Liver (tissue), 9 donors: ENCODE measurements around the gene PROX2. TPM values are rescaled to one million over a fixed set of nuclear protein-coding genes. Genes with fewer than 3 reads are reported as not detected.
A peak's percentile ranks its signal among the peaks of the same experiment; 100 is the strongest.

Experiments
- DNase-seq: peaks from one replicate; pipeline ENCODE4 v3.0.0-alpha.2; 2017; ENCODE audit warnings: low spot score
- H3K27ac ChIP-seq, 2 donors: one replicate each; pipeline ENCODE4 v1.7.0; 2013; ENCODE audit warnings: inconsistent platforms in 2 of 2, low read length in 2 of 2, control low read depth in 1 of 2, low read depth in 1 of 2, mild to moderate bottlenecking in 1 of 2
- H3K27me3 ChIP-seq, 4 donors: one replicate each; pipeline versions ENCODE4 v1.6.1 to v1.7.0; 2013; ENCODE audit warnings: low read length in 3 of 4, inconsistent platforms in 1 of 4, mild to moderate bottlenecking in 1 of 4, moderate library complexity in 1 of 4; ENCODE audit not compliant: control insufficient read depth in 4 of 4, insufficient read depth in 4 of 4
- H3K36me3 ChIP-seq, 4 donors: one replicate each; pipeline versions ENCODE4 v1.6.1 to v1.7.0; 2013; ENCODE audit warnings: low read length in 3 of 4, mild to moderate bottlenecking in 3 of 4, low read depth in 1 of 4, moderate library complexity in 1 of 4; ENCODE audit not compliant: control insufficient read depth in 4 of 4, insufficient read depth in 3 of 4
- H3K4me1 ChIP-seq, 4 donors: one replicate each; pipeline versions ENCODE4 v1.6.1 to v1.7.0; 2013; ENCODE audit warnings: low read length in 3 of 4, mild to moderate bottlenecking in 3 of 4, moderate library complexity in 1 of 4; ENCODE audit not compliant: control insufficient read depth in 4 of 4, insufficient read depth in 4 of 4
- H3K4me3 ChIP-seq, 3 donors: one replicate each; pipeline versions ENCODE4 v1.6.1 to v1.7.0; 2013; ENCODE audit warnings: low read length in 3 of 3, control low read depth in 1 of 3, low read depth in 1 of 3, mild to moderate bottlenecking in 1 of 3
- H3K9ac ChIP-seq, 2 donors: one replicate each; pipeline ENCODE4 v1.7.0; 2013; ENCODE audit warnings: low read length in 2 of 2, mild to moderate bottlenecking in 2 of 2, moderate library complexity in 2 of 2, control low read depth in 1 of 2, low read depth in 1 of 2
- H3K9me3 ChIP-seq, 4 donors: one replicate each; pipeline versions ENCODE4 v1.6.1 to v1.7.0; 2013; ENCODE audit warnings: low read length in 3 of 4; ENCODE audit not compliant: control insufficient read depth in 4 of 4
- ATF3 ChIP-seq: IDR thresholded peaks from 2 replicates; pipeline ENCODE4 v1.6.1; 2016; ENCODE audit warnings: antibody characterized with exemption
- CTCF ChIP-seq: fragments of 150-350 bp; IDR thresholded peaks from 2 replicates; pipeline ENCODE4 v1.5.1; 2017; ENCODE audit warnings: improper control_type of control experiment, low read depth, low read length; ENCODE audit not compliant: missing input control
- EGR1 ChIP-seq, 2 donors: IDR thresholded peaks; 2 replicates each; pipeline ENCODE4 v1.6.1; 2016 to 2018; ENCODE audit warnings: antibody characterized with exemption in 2 of 2, low read depth in 2 of 2
- GABPA ChIP-seq, 2 donors: IDR thresholded peaks in 1 of 2; conservative IDR thresholded peaks in 1 of 2; 2 replicates each; pipeline ENCODE4 v1.6.1; 2016; ENCODE audit warnings: antibody characterized with exemption in 2 of 2, mild to moderate bottlenecking in 1 of 2, moderate library complexity in 1 of 2
- HNF4A ChIP-seq, 2 donors: conservative IDR thresholded peaks; 2 replicates each; pipeline ENCODE4 v1.6.1; 2016; ENCODE audit warnings: antibody characterized with exemption in 2 of 2, mild to moderate bottlenecking in 2 of 2
- HNF4G ChIP-seq: IDR thresholded peaks from 2 replicates; pipeline ENCODE4 v1.6.1; 2016; ENCODE audit warnings: antibody characterized with exemption
- JUND ChIP-seq, 2 donors: IDR thresholded peaks; 2 replicates each; pipeline ENCODE4 v1.6.1; 2016; ENCODE audit warnings: antibody characterized with exemption in 2 of 2
- RAD21 ChIP-seq, 2 donors: IDR thresholded peaks; 2 replicates each; pipeline ENCODE4 v1.6.1; 2016; ENCODE audit warnings: antibody characterized with exemption in 2 of 2, mild to moderate bottlenecking in 2 of 2
- RXRA ChIP-seq, 2 donors: IDR thresholded peaks; 2 replicates each; pipeline ENCODE4 v1.6.1; 2017 to 2018; ENCODE audit warnings: antibody characterized with exemption in 2 of 2, mild to moderate bottlenecking in 1 of 2
- SP1 ChIP-seq: IDR thresholded peaks from 2 replicates; pipeline ENCODE4 v1.6.1; 2018; ENCODE audit warnings: antibody characterized with exemption, mild to moderate bottlenecking
- YY1 ChIP-seq: IDR thresholded peaks from 2 replicates; pipeline ENCODE4 v1.6.1; 2016; ENCODE audit warnings: antibody characterized with exemption, mild to moderate bottlenecking
- ZBTB33 ChIP-seq: IDR thresholded peaks from 2 replicates; pipeline ENCODE4 v1.6.1; 2016; ENCODE audit warnings: antibody characterized with exemption
- WGBS: extraction: QIAGEN DNeasy Blood & Tissue Kit; methylation state at CpG from one replicate; pipeline ENCODE4 v1.1.7; 2013; 5-methylcytosine and 5-hydroxymethylcytosine counted together
- polyA plus RNA-seq, 2 donors: library from polyadenylated mRNA; stranded (reverse) in 1 of 2; unstranded in 1 of 2; fragments of 200-250 nt in 1 of 2; fragments of >200 nt in 1 of 2; fragmentation: Nextera tagmentation in 1 of 2; extraction: Ambion mirVana in 1 of 2; gene quantifications; one replicate each; pipeline versions ENCODE4 v1.2.1 to v1.2.3, GENCODE V29; 2013 to 2015
- total RNA-seq, 2 donors: library from RNA; depleted of rRNA; stranded (reverse); fragments of >200 nt; gene quantifications; one replicate each; pipeline ENCODE4 v1.2.3, GENCODE V29; 2014
- donor health status: healthy.
- donor health status: healthy.
- donor health status: healthy.
- donor health status: healthy.
- donor health status: healthy.

PROX2 gene
- total and polyA plus RNA-seq, 4 donors = 0.06 TPM; not detected in 3

GRCh38 chr14:74867673-74868072 is 8.3 kb downstream of the PROX2 start (continued):
- TF ChIP-seq CTCF (no peak), RXRA (IDR thresholded peaks at IDR 0.05) (no peak), YY1 (no peak), JUND (IDR thresholded peaks at IDR 0.05) (no peak), HNF4A (conservative IDR thresholded peaks at IDR 0.05) (no peak), SP1 (no peak), EGR1 (IDR thresholded peaks at IDR 0.05; ENCODE audit: low read depth in 2 of 2) (no peak)

- no peaks in the 10 kb centered on the region for H3K27me3 ChIP-seq
- H3K9ac ChIP-seq = no peak overlapping the region
- WGBS = 84% methylated on average over 3 of the region's 3 CpGs
- H3K36me3 ChIP-seq = no peaks in the 10 kb centered on the region
- TF ChIP-seq HNF4A (conservative IDR thresholded peaks at IDR 0.05) (no peak), HNF4G (no peak), JUND (IDR thresholded peaks at IDR 0.05) (no peak)
- peak; percentile 12 for DNase-seq
- H3K27ac ChIP-seq = no peak overlapping the region
- peaks cover 0 to 3% (median 1%) of the 10 kb centered on the region in 4 donors for H3K4me1 ChIP-seq
- no peak overlapping the region for H3K4me3 ChIP-seq
- H3K9me3 ChIP-seq = no peaks in the 10 kb centered on the region
These were observed 9.1 kb downstream of the PROX2 start for GRCh38 chr14:74866708-74867389.

- Histone ChIP-seq H3K27me3 (no peaks in the 10 kb centered on the region), H3K9ac (no peak overlapping the region), H3K9me3 (no peaks in the 10 kb centered on the region), H3K36me3 (no peaks in the 10 kb centered on the region), H3K4me3 (no peak overlapping the region), H3K27ac (no peak overlapping the region), H3K4me1 (no peaks in the 10 kb centered on the region)
- 93% methylated on average over 5 of the region's 5 CpGs for WGBS
- no peak for TF ChIP-seq ATF3
- no peak for TF ChIP-seq CTCF
- TF ChIP-seq YY1 = no peak
- TF ChIP-seq GABPA (IDR thresholded peaks at IDR 0.05 in 1 of 2, conservative IDR thresholded peaks at IDR 0.05 in 1 of 2) = no peak
- no peak for TF ChIP-seq ZBTB33
- TF ChIP-seq JUND (IDR thresholded peaks at IDR 0.05) = no peak
- no peak for TF ChIP-seq EGR1 (IDR thresholded peaks at IDR 0.05; ENCODE audit: low read depth in 2 of 2)
- TF ChIP-seq RAD21 (IDR thresholded peaks at IDR 0.05) = no peak
- no peak for DNase-seq
These were observed 10.8 kb downstream of the PROX2 start for GRCh38 chr14:74865156-74865555.
